Measurements from ENCODE around the gene OSBPL5.
"Not testable (repeated sequence)": the region's sequence is repeated elsewhere in the genome, so short reads cannot be mapped to it uniquely, and the experiment has no call there.

The OSBPL5 gene

GRCh38 chr11:3183523-3183922 is 18.4 kb upstream of the OSBPL5 start:
- DNase-seq (ENCODE audit: low read depth in 1 of 2, low spot score in 1 of 2), result no peak

- no peak for DNase-seq (ENCODE audit: low read depth in 1 of 2, low spot score in 1 of 2)
These were observed 17.3 kb upstream of the OSBPL5 start for GRCh38 chr11:3182462-3182852.

- DNase-seq (ENCODE audit: low read depth in 1 of 2, low spot score in 1 of 2), result no peak
These were observed 16.8 kb upstream of the OSBPL5 start for GRCh38 chr11:3181725-3182461.

GRCh38 chr11:3180869-3181268 is 15.8 kb upstream of the OSBPL5 start:
- no peak for DNase-seq (ENCODE audit: low read depth in 1 of 2, low spot score in 1 of 2)

GRCh38 chr11:3178349-3178748 is 13.2 kb upstream of the OSBPL5 start:
- no peak for DNase-seq (ENCODE audit: low read depth in 1 of 2, low spot score in 1 of 2)

- DNase-seq (ENCODE audit: low read depth in 1 of 2, low spot score in 1 of 2), result no peak
These were observed 12.8 kb upstream of the OSBPL5 start for GRCh38 chr11:3177931-3178330.

GRCh38 chr11:3176487-3176886 is 11.4 kb upstream of the OSBPL5 start:
- DNase-seq (ENCODE audit: low read depth in 1 of 2, low spot score in 1 of 2), result no peak

- DNase-seq (ENCODE audit: low read depth in 1 of 2, low spot score in 1 of 2), result no peak
These were observed 10.1 kb upstream of the OSBPL5 start for GRCh38 chr11:3175194-3175593.

- no peak for DNase-seq (ENCODE audit: low read depth in 1 of 2, low spot score in 1 of 2)
These were observed 9.3 kb upstream of the OSBPL5 start for GRCh38 chr11:3174387-3174786.

GRCh38 chr11:3173795-3174194 is 8.7 kb upstream of the OSBPL5 start:
- DNase-seq (ENCODE audit: low read depth in 1 of 2, low spot score in 1 of 2), result no peak

GRCh38 chr11:3171931-3172560 is 6.9 kb upstream of the OSBPL5 start:
- no peak for DNase-seq (ENCODE audit: low read depth in 1 of 2, low spot score in 1 of 2)

GRCh38 chr11:3170756-3171650 is 5.9 kb upstream of the OSBPL5 start:
- DNase-seq (ENCODE audit: low read depth in 1 of 2, low spot score in 1 of 2), result no peak

GRCh38 chr11:3170044-3170755 is 5.1 kb upstream of the OSBPL5 start:
- DNase-seq (ENCODE audit: low read depth in 1 of 2, low spot score in 1 of 2), result no peak

GRCh38 chr11:3169255-3170043 is 4.3 kb upstream of the OSBPL5 start:
- no peak for DNase-seq (ENCODE audit: low read depth in 1 of 2, low spot score in 1 of 2)

GRCh38 chr11:3168742-3169254 is 3.7 kb upstream of the OSBPL5 start:
- not testable (repeated sequence) for DNase-seq (ENCODE audit: low read depth in 1 of 2, low spot score in 1 of 2)

- no peak for DNase-seq (ENCODE audit: low read depth in 1 of 2, low spot score in 1 of 2)
These were observed 2.3 kb upstream of the OSBPL5 start for GRCh38 chr11:3167143-3168119.

GRCh38 chr11:3166268-3167142 is 1.4 kb upstream of the OSBPL5 start:
- DNase-seq (ENCODE audit: low read depth in 1 of 2, low spot score in 1 of 2), result no peak

- DNase-seq (ENCODE audit: low read depth in 1 of 2, low spot score in 1 of 2), result no peak
These were observed 782 bp upstream of the OSBPL5 start for GRCh38 chr11:3165916-3166267.

Data from activated T-helper 1 cell treated with anti-CD3 and anti-CD28 coated beads, Interleukin-2, amount 50 U/mL, for 16 hours (primary cell).